GM23248 (cell line): ENCODE results near the gene DMWD. TPM values are rescaled to one million over a fixed set of nuclear protein-coding genes. Genes with fewer than 3 reads are reported as not detected.

Experiments used
- DNase-seq: peaks from one replicate; pipeline ENCODE4 v3.0.0-alpha.2; 2015
- H2AFZ ChIP-seq: fragments of 200-600 bp; sonication (generic); 2 replicates; pipeline ENCODE4 v1.6.1; 2016; ENCODE audit warnings: antibody characterized with exemption
- H3F3A ChIP-seq: fragments of 200-600 bp; sonication (generic); 2 replicates; pipeline ENCODE4 v1.6.1; 2016; ENCODE audit warnings: mild to moderate bottlenecking, antibody characterized with exemption, mixed run types; ENCODE audit not compliant: insufficient read depth
- H3K27ac ChIP-seq: fragments of 200-600 bp; sonication (generic); 2 replicates; pipeline ENCODE4 v1.5.1; 2016; ENCODE audit warnings: mild to moderate bottlenecking
- H3K27me3 ChIP-seq: fragments of 200-600 bp; sonication (generic); replicated peaks from 2 replicates; pipeline ENCODE4 v1.6.1; 2016; ENCODE audit warnings: mild to moderate bottlenecking; ENCODE audit not compliant: insufficient read depth
- H3K36me3 ChIP-seq: fragments of 200-600 bp; sonication (generic); 2 replicates; pipeline ENCODE4 v1.6.1; 2016; ENCODE audit warnings: low read depth, mild to moderate bottlenecking
- H3K4me1 ChIP-seq: fragments of 200-600 bp; sonication (generic); 2 replicates; pipeline ENCODE4 v1.6.1; 2016; ENCODE audit warnings: mild to moderate bottlenecking; ENCODE audit not compliant: insufficient read depth
- H3K4me2 ChIP-seq: fragments of 200-600 bp; sonication (generic); one replicate; pipeline ENCODE4 v1.6.1; 2016; ENCODE audit warnings: mild to moderate bottlenecking; ENCODE audit not compliant: unreplicated experiment
- H3K4me3 ChIP-seq: fragments of 200-600 bp; sonication (generic); 2 replicates; pipeline ENCODE4 v1.5.1; 2016; ENCODE audit warnings: mild to moderate bottlenecking
- H3K79me2 ChIP-seq: fragments of 200-600 bp; sonication (generic); 2 replicates; pipeline ENCODE4 v1.6.1; 2016; ENCODE audit warnings: mild to moderate bottlenecking; ENCODE audit not compliant: insufficient read depth
- H3K9ac ChIP-seq: fragments of 200-600 bp; sonication (generic); 2 replicates; pipeline ENCODE4 v1.6.1; 2016; ENCODE audit warnings: mild to moderate bottlenecking
- H3K9me2 ChIP-seq: fragments of 200-600 bp; sonication (generic); 2 replicates; pipeline ENCODE4 v1.6.1; 2016; ENCODE audit warnings: mixed run types, mild to moderate bottlenecking, moderate library complexity; ENCODE audit not compliant: insufficient read depth
- H3K9me3 ChIP-seq: fragments of 200-600 bp; sonication (generic); one replicate; pipeline ENCODE4 v1.6.1; 2017; ENCODE audit warnings: low read depth
- H4K20me1 ChIP-seq: fragments of 200-600 bp; sonication (generic); 2 replicates; pipeline ENCODE4 v1.6.0; 2016; ENCODE audit not compliant: insufficient read depth
- EZH2 ChIP-seq: fragments of 200-600 bp; sonication (generic); IDR thresholded peaks from 2 replicates; pipeline ENCODE4 v1.6.1; 2018; ENCODE audit warnings: antibody characterized with exemption, mild to moderate bottlenecking; ENCODE audit not compliant: insufficient read depth, poor library complexity, severe bottlenecking
- EZH2phosphoT487 ChIP-seq: fragments of 200-600 bp; sonication (generic); IDR thresholded peaks from 2 replicates; pipeline ENCODE4 v1.6.1; 2018; ENCODE audit warnings: antibody characterized with exemption, moderate library complexity, mild to moderate bottlenecking, low read depth; ENCODE audit not compliant: insufficient read depth
- WGBS, 2 experiments: methylation state at CpG; one replicate each; pipeline ENCODE4 v1.1.6; 2015 to 2017; ENCODE audit warnings: low lambda C conversion rate in 2 of 2, low coverage in 1 of 2; ENCODE audit errors: missing lambda C conversion rate in 2 of 2; 5-methylcytosine and 5-hydroxymethylcytosine counted together
- in situ Hi-C: fragments of 300-500 bp; cut with MboI; formaldehyde crosslinking; loops from 2 replicates; pipeline ENCODE4 v1.15.0; 2020
- polyA plus RNA-seq: library from polyadenylated mRNA; unstranded; fragments of >200 nt; fragmentation: Nextera tagmentation; extraction: Ambion mirVana; gene quantifications from 2 replicates; pipeline ENCODE4 v1.2.1, GENCODE V29; 2016
- total RNA-seq: library from RNA; depleted of rRNA; stranded (reverse); fragments of >200 nt; shearing (Covaris generic); gene quantifications from 2 replicates; pipeline ENCODE4 v1.2.3, GENCODE V29; 2014

DMWD gene
- total and polyA plus RNA-seq, 2 experiments from 2014 or later = 11.5 to 32.6 TPM

DNA sequence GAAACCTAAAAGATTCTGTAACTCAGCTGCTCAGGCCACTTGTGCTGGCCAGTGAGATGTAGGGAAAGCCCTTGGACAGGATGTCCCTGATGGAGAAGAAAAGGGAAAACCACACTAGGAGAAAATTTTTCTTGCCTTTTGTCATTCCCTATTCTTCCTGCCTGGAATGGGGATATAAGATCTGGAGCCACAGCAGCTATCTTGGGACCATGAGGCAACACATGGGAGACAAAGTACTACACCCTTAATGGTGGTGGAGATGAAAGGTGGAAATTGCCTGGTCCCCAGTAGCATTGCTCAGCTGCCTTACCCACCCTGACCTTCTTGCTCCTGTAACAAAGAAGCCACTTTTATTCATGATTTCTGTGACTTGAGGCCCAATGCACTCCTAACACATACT is 13.1 kb upstream of the DMWD start:
- H3K36me3 ChIP-seq = no peaks in the 10 kb centered on the region
- H4K20me1 ChIP-seq = no peaks in the 10 kb centered on the region
- H3K27ac ChIP-seq = peak overlapping the region; percentile 26; the same call in 1 of the 2 replicates
- no peaks in the 10 kb centered on the region for H3K9me3 ChIP-seq
- H3K4me3 ChIP-seq = no peak overlapping the region
- peak overlapping the region; percentile 61; the same call in 1 of the 2 replicates for H2AFZ ChIP-seq
- no peaks in the 10 kb centered on the region for H3F3A ChIP-seq
- in situ Hi-C loops = no loop called here
- H3K79me2 ChIP-seq = no peaks in the 10 kb centered on the region
- H3K9me2 ChIP-seq = no peaks in the 10 kb centered on the region
- H3K27me3 ChIP-seq = no peaks in the 10 kb centered on the region
- DNase-seq = no peak
- H3K9ac ChIP-seq = peak overlapping the region; percentile 20; the same call in 1 of the 2 replicates
- H3K4me2 ChIP-seq = peak overlapping the region; percentile 24
- H3K4me1 ChIP-seq = peaks cover 18% of the 10 kb centered on the region
- no peak for TF ChIP-seq EZH2
- TF ChIP-seq EZH2phosphoT487 = no peak

DNA sequence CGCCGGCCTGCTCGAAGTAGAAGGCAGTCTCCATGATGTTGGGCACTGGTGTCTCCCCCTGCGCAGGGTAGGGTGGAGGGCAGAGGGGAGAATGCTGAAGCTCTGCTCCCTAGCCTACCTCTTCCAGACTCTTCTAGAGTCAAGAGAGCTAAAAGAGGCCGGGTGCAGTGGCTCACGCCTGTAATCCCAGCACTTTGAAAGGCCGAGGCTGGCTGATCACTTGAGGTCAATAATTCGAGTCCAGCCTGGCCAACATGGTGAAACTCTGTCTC is 12.2 kb upstream of the DMWD start:
- Histone ChIP-seq H3K27ac (no peak overlapping the region), H3K27me3 (no peaks in the 10 kb centered on the region), H3K9me3 (no peaks in the 10 kb centered on the region), H3K4me2 (no peak overlapping the region), H4K20me1 (no peaks in the 10 kb centered on the region), H3K36me3 (no peaks in the 10 kb centered on the region), H3K4me1 (peaks cover 17% of the 10 kb centered on the region), H3K4me3 (no peak overlapping the region), H2AFZ (no peak overlapping the region), H3F3A (peaks cover 1% of the 10 kb centered on the region; the same call in 1 of the 2 replicates), H3K9ac (no peak overlapping the region), H3K79me2 (no peaks in the 10 kb centered on the region), H3K9me2 (no peaks in the 10 kb centered on the region)
- TF ChIP-seq EZH2phosphoT487 (no peak), EZH2 (no peak)
- no peak for DNase-seq
- in situ Hi-C loops = no loop called here
- WGBS, 2 experiments = 86 to 90% methylated on average over 8 of the region's 8 CpGs

DNA sequence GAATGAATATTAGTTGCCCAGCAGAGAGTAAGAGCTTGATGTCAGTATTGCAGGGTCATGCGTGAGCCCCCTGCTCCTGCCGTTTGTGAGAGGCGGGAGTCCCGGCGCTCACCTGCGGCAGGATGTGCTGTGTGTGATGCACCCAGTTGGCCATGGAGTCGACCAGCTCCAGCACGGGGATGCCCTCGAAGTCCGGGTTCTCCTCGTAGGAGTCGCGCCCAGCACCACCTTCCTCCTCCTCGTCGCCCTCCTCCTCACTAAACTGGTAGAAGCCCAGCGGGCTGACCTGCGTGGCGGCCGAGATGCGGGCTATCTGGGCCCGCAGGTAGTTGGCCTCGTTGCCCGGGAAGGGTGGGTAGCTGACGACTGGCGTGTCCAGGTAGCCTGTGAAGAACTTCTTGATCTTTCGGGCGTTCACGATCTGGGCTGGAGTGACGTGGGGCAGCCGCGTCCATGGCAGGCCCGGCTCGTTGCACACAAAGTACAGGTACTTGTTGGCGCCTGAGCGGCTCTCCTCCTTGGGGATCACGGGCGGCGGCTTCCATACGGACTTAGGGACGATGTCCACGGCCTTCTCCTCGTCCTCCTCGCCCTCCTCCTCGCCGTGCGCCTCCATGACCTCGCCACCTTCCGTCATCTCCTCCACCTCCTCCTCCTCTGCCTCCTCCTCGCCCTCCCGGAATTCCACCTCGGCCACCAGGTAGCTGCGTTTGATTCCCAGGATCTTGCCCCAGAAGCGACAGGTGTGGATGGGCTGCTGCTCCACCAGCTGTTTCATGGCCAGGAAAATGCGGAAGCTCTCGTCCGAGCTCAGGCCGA is 11.7 kb upstream of the DMWD start:
- no peak for TF ChIP-seq EZH2phosphoT487
- no peak overlapping the region for H3K4me3 ChIP-seq
- no peak for DNase-seq
- H3K9me3 ChIP-seq = no peaks in the 10 kb centered on the region
- 91 to 94% methylated on average over 54 to 57 of the region's 57 CpGs for WGBS, 2 experiments
- no peak overlapping the region for H3K4me2 ChIP-seq
- no peaks in the 10 kb centered on the region for H3K27me3 ChIP-seq
- in situ Hi-C loops = no loop called here
- H3K36me3 ChIP-seq = no peaks in the 10 kb centered on the region
- H3K4me1 ChIP-seq = peaks cover 16% of the 10 kb centered on the region
- H3F3A ChIP-seq = peaks cover 7% of the 10 kb centered on the region; the same call in 1 of the 2 replicates
- H2AFZ ChIP-seq = no peak overlapping the region
- H3K79me2 ChIP-seq = no peaks in the 10 kb centered on the region
- no peaks in the 10 kb centered on the region for H4K20me1 ChIP-seq
- no peaks in the 10 kb centered on the region for H3K9me2 ChIP-seq
- no peak overlapping the region for H3K9ac ChIP-seq
- H3K27ac ChIP-seq = no peak overlapping the region

DNA sequence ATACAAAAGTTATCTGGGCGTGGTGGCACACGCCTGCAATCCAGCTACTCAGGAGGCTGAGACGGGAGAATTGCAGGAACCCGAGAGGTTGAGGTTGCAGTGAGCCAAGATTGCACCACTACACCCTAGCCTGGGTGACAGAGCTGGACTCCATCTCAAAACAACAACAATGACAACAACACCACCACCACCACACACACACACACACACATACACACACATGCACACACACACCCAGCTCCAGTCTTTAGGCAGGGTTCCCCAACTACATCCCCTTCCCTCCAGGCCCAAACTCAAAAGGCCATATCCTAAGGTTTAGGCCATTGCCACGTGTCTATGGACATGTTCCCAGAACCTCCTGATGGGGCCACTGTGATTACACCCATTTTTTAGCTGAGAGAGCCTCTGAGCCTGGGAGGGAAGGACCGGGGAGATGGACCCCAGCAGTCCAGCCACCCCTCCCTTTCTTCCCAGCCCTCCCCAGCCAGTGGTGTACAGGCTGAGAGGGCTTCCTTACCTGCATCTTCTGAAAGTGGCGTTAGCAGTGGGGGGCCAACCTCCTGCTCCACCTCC is 9.0 kb upstream of the DMWD start:
- Histone ChIP-seq H4K20me1 (no peaks in the 10 kb centered on the region), H3K79me2 (no peaks in the 10 kb centered on the region), H3K9me2 (no peaks in the 10 kb centered on the region), H3K4me2 (no peak overlapping the region), H3K4me1 (peaks cover 19% of the 10 kb centered on the region), H3K4me3 (no peak overlapping the region), H3K27ac (no peak overlapping the region), H3F3A (peaks cover 7% of the 10 kb centered on the region; the same call in 1 of the 2 replicates), H3K9me3 (no peaks in the 10 kb centered on the region), H2AFZ (no peak overlapping the region), H3K9ac (no peak overlapping the region), H3K27me3 (no peaks in the 10 kb centered on the region), H3K36me3 (no peaks in the 10 kb centered on the region)
- 84 to 86% methylated on average over 6 to 7 of the region's 7 CpGs for WGBS, 2 experiments
- in situ Hi-C loops = no loop called here
- no peak for DNase-seq
- TF ChIP-seq EZH2phosphoT487 = no peak
- TF ChIP-seq EZH2 = no peak
